ENCODE results near the gene CTNNAL1. TPM values are rescaled to one million over a fixed set of nuclear protein-coding genes. Genes with fewer than 3 reads are reported as not detected.

The CTNNAL1 gene
- polyA plus RNA-seq, 1 donor from 2014 or later, result 24.7 TPM

GRCh38 chr9:108897324-108898096, 115.8 kb downstream of the CTNNAL1 start:
- H3K4me2 ChIP-seq (ENCODE audit: low read length), result no peak overlapping the region
- H3K9me2 ChIP-seq (ENCODE audit: insufficient read depth, low read length), result no peaks in the 10 kb centered on the region
- H3K9me3 ChIP-seq (ENCODE audit: low read length), result no peaks in the 10 kb centered on the region
- no peaks in the 10 kb centered on the region for H3K27me3 ChIP-seq (ENCODE audit: insufficient read depth, low read depth, low read length)
- TF ChIP-seq REST (IDR thresholded peaks at IDR 0.05; ENCODE audit: borderline replicate concordance) (no peak), MXI1 (conservative IDR thresholded peaks at IDR 0.05; ENCODE audit: poor library complexity, severe bottlenecking) (no peak), EP300 (conservative IDR thresholded peaks at IDR 0.05; ENCODE audit: poor library complexity, severe bottlenecking) (no peak), RAD21 (conservative IDR thresholded peaks at IDR 0.05) (no peak), POLR2AphosphoS5 (IDR thresholded peaks at IDR 0.05) (no peak)
- no peaks in the 10 kb centered on the region for H3K79me2 ChIP-seq (replicated peaks; ENCODE audit: insufficient read depth, low read length)
- H2AFZ ChIP-seq (ENCODE audit: low read depth, low read length), result no peak overlapping the region
- H3K4me3 ChIP-seq (ENCODE audit: low read length), result no peak overlapping the region
- no peaks in the 10 kb centered on the region for H3F3A ChIP-seq (ENCODE audit: insufficient read depth, low read length, poor library complexity, severe bottlenecking)
- no peaks in the 10 kb centered on the region for H3K36me3 ChIP-seq (ENCODE audit: insufficient read depth, low read length)
- H4K20me1 ChIP-seq (ENCODE audit: insufficient read depth), result no peaks in the 10 kb centered on the region
- no peak overlapping the region for H3K27ac ChIP-seq (ENCODE audit: low read length)
- H3K9ac ChIP-seq (ENCODE audit: low read length), result no peak overlapping the region

- Histone ChIP-seq H3F3A (ENCODE audit: insufficient read depth, low read length, poor library complexity, severe bottlenecking) (no peaks in the 10 kb centered on the region), H3K4me3 (ENCODE audit: low read length) (no peak overlapping the region), H2AFZ (ENCODE audit: low read depth, low read length) (no peak overlapping the region), H3K79me2 (replicated peaks; ENCODE audit: insufficient read depth, low read length) (no peaks in the 10 kb centered on the region), H3K9me2 (ENCODE audit: insufficient read depth, low read length) (no peaks in the 10 kb centered on the region), H3K36me3 (ENCODE audit: insufficient read depth, low read length) (peaks cover 5% of the 10 kb centered on the region), H3K27ac (ENCODE audit: low read length) (no peak overlapping the region), H3K27me3 (ENCODE audit: insufficient read depth, low read depth, low read length) (no peaks in the 10 kb centered on the region), H3K4me2 (ENCODE audit: low read length) (no peak overlapping the region), H4K20me1 (ENCODE audit: insufficient read depth) (no peaks in the 10 kb centered on the region), H3K9me3 (ENCODE audit: low read length) (no peaks in the 10 kb centered on the region), H3K9ac (ENCODE audit: low read length) (no peak overlapping the region)
- TF ChIP-seq TAF1 (IDR thresholded peaks at IDR 0.05; ENCODE audit: low read depth) (no peak), REST (IDR thresholded peaks at IDR 0.05; ENCODE audit: borderline replicate concordance) (no peak), EP300 (conservative IDR thresholded peaks at IDR 0.05; ENCODE audit: poor library complexity, severe bottlenecking) (no peak), MXI1 (conservative IDR thresholded peaks at IDR 0.05; ENCODE audit: poor library complexity, severe bottlenecking) (no peak), SMC3 (conservative IDR thresholded peaks at IDR 0.05; ENCODE audit: poor library complexity) (no peak), EZH2 (IDR thresholded peaks at IDR 0.05; ENCODE audit: borderline replicate concordance, insufficient read depth, low read length, poor library complexity, severe bottlenecking) (no peak), CTCF (IDR thresholded peaks at IDR 0.05; ENCODE audit: poor library complexity, severe bottlenecking) (no peak)
These were observed 118.9 kb downstream of the CTNNAL1 start for GRCh38 chr9:108894225-108894997.
